ENCODE results near the gene ARID1A. TPM values are rescaled to one million over a fixed set of nuclear protein-coding genes. Genes with fewer than 3 reads are reported as not detected.
A peak's percentile ranks its signal among the peaks of the same experiment; 100 is the strongest.

The ARID1A gene
- total RNA-seq, 5 donors from 2014 or later (not counting 1 experiment from before 2014, with no cell fraction given): 122 to 148 (median 126) TPM

DNA sequence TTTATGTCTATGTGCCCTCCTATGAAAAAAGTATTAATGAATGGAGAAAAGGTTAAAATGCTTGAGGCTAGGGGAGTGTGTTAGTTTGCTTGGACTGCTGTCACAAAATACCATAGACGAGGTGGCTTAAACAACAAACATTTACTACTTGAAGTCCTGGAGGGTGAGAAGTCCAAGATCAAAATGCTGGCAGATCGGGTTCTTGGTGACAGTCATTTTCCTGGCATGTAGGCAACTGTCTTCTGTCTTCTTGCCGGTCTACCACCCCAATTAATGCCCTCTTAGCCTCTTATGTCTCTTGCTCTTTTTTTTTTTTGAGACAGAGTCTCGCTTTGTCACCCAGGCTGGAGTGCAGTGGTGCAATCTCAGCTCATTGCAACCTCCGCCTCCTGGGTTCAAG is 15.0 kb downstream of the ARID1A start:
- ChIA-PET POLR2A (interaction anchor here (0.6 to 0.7 kb wide), 2 partner anchors 71 to 123 kb away, joined by 3 to 4 read pairs; no protein-coding TSS in a partner anchor), CTCF (no interaction called here)
- WGBS (ENCODE audit: insufficient coverage): 100% methylated on average over 2 of the region's 5 CpGs
- Histone ChIP-seq H3K4me1 (ENCODE audit: control insufficient read depth in 1 of 2, extremely low read depth in 1 of 2, insufficient read depth in 2 of 2, low read length in 2 of 2) (peaks cover 32 to 66% of the 10 kb centered on the region in 2 experiments), H3K27ac (ENCODE audit: low read length) (no peak overlapping the region), H3K4me3 (ENCODE audit: control insufficient read depth in 1 of 2, extremely low read depth in 1 of 2, low read length in 1 of 2) (no peak overlapping the region), H3K36me3 (ENCODE audit: control insufficient read depth in 2 of 2, extremely low read depth in 1 of 2, insufficient read depth in 1 of 2, low read length in 1 of 2) (peaks cover 5 to 31% of the 10 kb centered on the region in 2 donors), H3K9me3 (no peaks in the 10 kb centered on the region), H3K27me3 (replicated peaks in 1 of 2; ENCODE audit: control insufficient read depth in 2 of 2, extremely low read depth in 1 of 2, insufficient read depth in 2 of 2, low read length in 1 of 2) (no peaks in the 10 kb centered on the region)
- Mint-ChIP-seq H3K4me1 (peaks cover 64 to 85% (median 79%) of the 10 kb centered on the region in 3 donors), H3K9me3 (no peaks in the 10 kb centered on the region), H3K36me3 (peaks cover 28% of the 10 kb centered on the region), H3K27ac (peak overlapping the region in 1 of 2 donors; percentile 34), H3K27me3 (no peaks in the 10 kb centered on the region), H3K4me3 (no peak overlapping the region)
- DNase-seq (no peak), ATAC-seq (replicated peaks in 1 of 4) (no peak)

DNA sequence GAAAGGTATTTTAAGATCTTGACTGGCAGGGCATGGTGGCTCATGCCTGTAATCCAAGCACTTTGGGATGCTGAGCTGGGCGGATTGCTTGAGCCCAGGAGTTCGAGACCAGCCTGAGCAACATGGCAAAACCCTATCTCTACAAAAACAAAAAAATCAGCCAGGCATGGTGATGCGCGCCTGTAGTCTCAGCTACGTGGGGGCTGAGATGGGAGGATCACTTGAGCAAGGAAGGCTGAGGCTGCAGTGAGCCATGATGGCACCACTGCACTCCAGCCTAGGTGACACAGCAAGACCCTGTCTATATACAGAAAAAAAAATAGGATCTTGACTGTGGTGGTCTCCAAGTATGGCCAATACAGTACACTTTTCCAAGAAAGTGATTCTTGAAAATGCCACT is 16.0 kb downstream of the ARID1A start:
- POLR2A ChIA-PET: no interaction called here
- Mint-ChIP-seq H3K4me3 (peak overlapping the region in 1 of 3 donors; percentile 55), H3K9me3 (no peaks in the 10 kb centered on the region), H3K36me3 (peaks cover 28% of the 10 kb centered on the region), H3K27me3 (no peaks in the 10 kb centered on the region), H3K4me1 (peaks cover 73 to 84% (median 78%) of the 10 kb centered on the region in 3 donors), H3K27ac (peak overlapping the region in 1 of 2 donors; percentile 30)
- ATAC-seq (replicated peaks in 1 of 4): no peak
- no peak overlapping the region for H3K27ac ChIP-seq (ENCODE audit: low read length)
- no peak overlapping the region for H3K4me3 ChIP-seq (ENCODE audit: control insufficient read depth in 1 of 2, extremely low read depth in 1 of 2, low read length in 1 of 2)
- peaks cover 29 to 65% of the 10 kb centered on the region in 2 experiments for H3K4me1 ChIP-seq (ENCODE audit: control insufficient read depth in 1 of 2, extremely low read depth in 1 of 2, insufficient read depth in 2 of 2, low read length in 2 of 2)
- CTCF ChIA-PET: no interaction called here
- H3K9me3 ChIP-seq: no peaks in the 10 kb centered on the region
- WGBS (ENCODE audit: insufficient coverage): 80% methylated on average over 1 of the region's 5 CpGs
- peaks cover 5 to 32% of the 10 kb centered on the region in 2 donors for H3K36me3 ChIP-seq (ENCODE audit: control insufficient read depth in 2 of 2, extremely low read depth in 1 of 2, insufficient read depth in 1 of 2, low read length in 1 of 2)
- no peaks in the 10 kb centered on the region for H3K27me3 ChIP-seq (replicated peaks in 1 of 2; ENCODE audit: control insufficient read depth in 2 of 2, extremely low read depth in 1 of 2, insufficient read depth in 2 of 2, low read length in 1 of 2)
- DNase-seq: no peak

DNA sequence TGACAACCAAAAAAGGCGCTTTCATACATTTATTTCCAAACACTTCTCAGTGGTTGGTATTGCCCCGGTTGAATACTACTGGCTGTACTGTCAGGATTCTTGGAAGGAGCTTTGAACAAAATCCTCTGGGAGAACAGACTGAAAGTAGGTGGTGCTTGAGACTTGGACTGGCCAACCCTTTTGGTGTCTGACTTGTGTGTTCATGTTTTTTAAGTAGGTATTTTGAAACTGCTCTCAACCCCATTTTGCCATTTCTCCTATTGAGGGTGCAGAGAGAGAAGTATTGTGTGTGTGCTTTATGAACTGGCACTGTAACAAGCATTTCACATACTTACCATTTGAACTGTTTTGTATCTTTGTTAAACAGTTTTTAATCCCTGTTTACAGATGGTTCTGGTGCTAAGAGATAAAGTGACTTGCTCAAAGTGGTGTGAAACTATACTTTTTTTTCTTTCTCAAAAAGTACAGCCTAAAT is 21.2 kb downstream of the ARID1A start:
- ChIA-PET CTCF (interaction anchor here in 1 of 2 donors (0.6 to 1.1 kb wide), 3 partner anchors 14 to 1000 kb away, joined by 3 to 4 read pairs (median 4); no protein-coding TSS in a partner anchor), POLR2A (interaction anchor here in 1 of 2 donors (0.6 to 1.5 kb wide), 4 partner anchors 13 to 757 kb away, joined by 3 to 11 read pairs (median 3); no protein-coding TSS in a partner anchor)
- no peaks in the 10 kb centered on the region for H3K27me3 ChIP-seq (replicated peaks in 1 of 2; ENCODE audit: control insufficient read depth in 2 of 2, extremely low read depth in 1 of 2, insufficient read depth in 2 of 2, low read length in 1 of 2)
- H3K9me3 Mint-ChIP-seq: no peaks in the 10 kb centered on the region
- no CpG with 5 or more reads among the region's 2 CpGs for WGBS (ENCODE audit: insufficient coverage)
- peak overlapping the region; percentile 64 to 89 for H3K27ac Mint-ChIP-seq
- H3K36me3 Mint-ChIP-seq: peaks cover 25% of the 10 kb centered on the region
- ATAC-seq (replicated peaks in 1 of 4) (no peak), DNase-seq (no peak)
- H3K4me3 Mint-ChIP-seq: peak overlapping the region in 1 of 3 donors; percentile 34
- H3K27me3 Mint-ChIP-seq: no peaks in the 10 kb centered on the region
- peaks cover 90 to 94% (median 92%) of the 10 kb centered on the region in 3 donors for H3K4me1 Mint-ChIP-seq
- H3K36me3 ChIP-seq (ENCODE audit: control insufficient read depth in 2 of 2, extremely low read depth in 1 of 2, insufficient read depth in 1 of 2, low read length in 1 of 2): peaks cover 0 to 16% of the 10 kb centered on the region in 2 donors
- no peak overlapping the region for H3K4me3 ChIP-seq (ENCODE audit: control insufficient read depth in 1 of 2, extremely low read depth in 1 of 2, low read length in 1 of 2)
- H3K27ac ChIP-seq (ENCODE audit: low read length): no peak overlapping the region
- H3K4me1 ChIP-seq (ENCODE audit: control insufficient read depth in 1 of 2, extremely low read depth in 1 of 2, insufficient read depth in 2 of 2, low read length in 2 of 2): peaks cover 39 to 57% of the 10 kb centered on the region in 2 experiments
- H3K9me3 ChIP-seq: no peaks in the 10 kb centered on the region

DNA sequence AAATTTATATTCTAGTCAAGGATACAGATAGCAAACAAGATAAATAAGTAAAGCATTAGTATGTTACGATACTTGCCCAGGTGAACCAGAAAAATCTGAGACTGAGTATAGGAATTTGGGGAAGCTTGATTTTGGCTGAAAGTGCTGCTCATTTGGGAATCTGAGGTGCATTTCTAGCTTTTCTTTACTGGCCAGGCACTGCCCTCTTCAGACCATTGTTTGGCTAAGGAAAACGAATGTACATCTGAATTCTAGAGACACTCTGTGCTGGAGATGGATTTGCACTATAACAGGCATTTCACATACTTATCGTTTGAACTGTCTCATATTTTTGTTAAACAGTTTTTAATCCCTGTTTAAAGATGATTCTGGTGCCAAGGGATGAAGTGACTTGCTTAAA is 23.4 kb downstream of the ARID1A start:
- H3K36me3 ChIP-seq (ENCODE audit: control insufficient read depth in 2 of 2, extremely low read depth in 1 of 2, insufficient read depth in 1 of 2, low read length in 1 of 2): peaks cover 0 to 8% of the 10 kb centered on the region in 2 donors
- WGBS (ENCODE audit: insufficient coverage): 100% methylated on average over 1 of the region's 3 CpGs
- Mint-ChIP-seq H3K36me3 (peaks cover 16% of the 10 kb centered on the region), H3K27ac (peak overlapping the region; percentile 74 to 76), H3K9me3 (no peaks in the 10 kb centered on the region), H3K4me1 (peaks cover 92 to 94% (median 92%) of the 10 kb centered on the region in 3 donors), H3K27me3 (no peaks in the 10 kb centered on the region), H3K4me3 (peak overlapping the region in 1 of 3 donors; percentile 20)
- ChIA-PET POLR2A (interaction anchor here in 1 of 2 donors (0.6 to 0.8 kb wide), 3 partner anchors 28 to 302 kb away, joined by 7 to 8 read pairs (median 7); no protein-coding TSS in a partner anchor), CTCF (interaction anchor here in 1 of 2 donors (0.6 kb wide), 1 partner anchor 9 kb away, joined by 3 read pairs; no protein-coding TSS in a partner anchor)
- no peaks in the 10 kb centered on the region for H3K27me3 ChIP-seq (replicated peaks in 1 of 2; ENCODE audit: control insufficient read depth in 2 of 2, extremely low read depth in 1 of 2, insufficient read depth in 2 of 2, low read length in 1 of 2)
- peaks cover 51 to 66% of the 10 kb centered on the region in 2 experiments for H3K4me1 ChIP-seq (ENCODE audit: control insufficient read depth in 1 of 2, extremely low read depth in 1 of 2, insufficient read depth in 2 of 2, low read length in 2 of 2)
- DNase-seq (no peak), ATAC-seq (replicated peaks in 1 of 4) (no peak)
- no peaks in the 10 kb centered on the region for H3K9me3 ChIP-seq
- H3K4me3 ChIP-seq (ENCODE audit: control insufficient read depth in 1 of 2, extremely low read depth in 1 of 2, low read length in 1 of 2): no peak overlapping the region
- no peak overlapping the region for H3K27ac ChIP-seq (ENCODE audit: low read length)

DNA sequence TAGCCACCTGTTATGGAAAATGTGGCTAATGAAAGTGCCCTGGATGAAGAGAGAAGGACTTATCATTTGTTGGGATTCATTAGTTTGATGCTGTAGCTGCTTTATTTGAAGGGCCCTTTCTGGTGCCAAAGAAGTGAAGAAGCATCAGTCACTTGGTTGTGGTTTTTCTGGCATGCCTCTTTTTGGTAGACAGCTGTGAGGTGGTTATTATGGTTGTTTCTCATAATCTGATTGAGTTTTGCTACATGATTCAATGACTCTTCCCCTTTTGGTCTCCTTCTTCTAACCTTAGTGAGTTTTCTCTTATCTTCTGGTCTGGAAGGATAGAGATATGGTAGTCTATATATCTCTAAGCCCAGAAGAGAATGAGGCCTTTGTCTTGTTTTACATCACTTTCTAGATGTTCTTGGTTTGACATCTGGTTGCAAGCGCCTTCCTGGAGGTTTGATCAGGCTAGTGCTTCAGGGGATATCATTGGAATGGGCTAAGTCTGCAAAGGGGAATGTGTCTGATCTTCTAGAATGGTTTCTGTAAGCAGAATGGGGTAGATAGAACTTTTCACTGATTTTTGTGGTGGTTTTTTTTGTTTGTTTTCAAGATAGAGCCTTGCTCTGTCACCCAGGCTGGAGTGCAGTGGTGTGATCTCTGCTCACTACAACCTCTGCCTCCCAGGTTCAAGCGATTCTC is 26.0 kb downstream of the ARID1A start:
- no peaks in the 10 kb centered on the region for H3K27me3 ChIP-seq (replicated peaks in 1 of 2; ENCODE audit: control insufficient read depth in 2 of 2, extremely low read depth in 1 of 2, insufficient read depth in 2 of 2, low read length in 1 of 2)
- peaks cover 57 to 71% of the 10 kb centered on the region in 2 experiments for H3K4me1 ChIP-seq (ENCODE audit: control insufficient read depth in 1 of 2, extremely low read depth in 1 of 2, insufficient read depth in 2 of 2, low read length in 2 of 2)
- peaks cover 0 to 5% of the 10 kb centered on the region in 2 donors for H3K36me3 ChIP-seq (ENCODE audit: control insufficient read depth in 2 of 2, extremely low read depth in 1 of 2, insufficient read depth in 1 of 2, low read length in 1 of 2)
- peak overlapping the region in 1 of 3 donors; percentile 75 for H3K4me3 Mint-ChIP-seq
- peaks cover 11% of the 10 kb centered on the region for H3K36me3 Mint-ChIP-seq
- WGBS (ENCODE audit: insufficient coverage): no CpG with 5 or more reads among the region's 2 CpGs
- H3K9me3 Mint-ChIP-seq: no peaks in the 10 kb centered on the region
- peaks cover 89 to 95% (median 93%) of the 10 kb centered on the region in 3 donors for H3K4me1 Mint-ChIP-seq
- H3K4me3 ChIP-seq (ENCODE audit: control insufficient read depth in 1 of 2, extremely low read depth in 1 of 2, low read length in 1 of 2): peak overlapping the region in 1 of 2 donors; percentile 18
- H3K27me3 Mint-ChIP-seq: no peaks in the 10 kb centered on the region
- peak overlapping the region; percentile 85 to 88 for H3K27ac Mint-ChIP-seq
- DNase-seq: peak in 1 of 35 experiments; percentile 52
- no peaks in the 10 kb centered on the region for H3K9me3 ChIP-seq
- POLR2A ChIA-PET: no interaction called here
- CTCF ChIA-PET: interaction anchor here in 1 of 2 donors (0.6 kb wide), 1 partner anchor 712 kb away, joined by 3 read pairs; no protein-coding TSS in a partner anchor
- ATAC-seq (replicated peaks in 1 of 4): peak; percentile 39 to 51 (median 43)
- no peak overlapping the region for H3K27ac ChIP-seq (ENCODE audit: low read length)
